ENCODE data around the gene HGD. TPM values are rescaled to one million over a fixed set of nuclear protein-coding genes. Genes with fewer than 3 reads are reported as not detected.

Gene HGD
- total RNA-seq, 1 donor from 2014 or later: 19.2 TPM

DNA sequence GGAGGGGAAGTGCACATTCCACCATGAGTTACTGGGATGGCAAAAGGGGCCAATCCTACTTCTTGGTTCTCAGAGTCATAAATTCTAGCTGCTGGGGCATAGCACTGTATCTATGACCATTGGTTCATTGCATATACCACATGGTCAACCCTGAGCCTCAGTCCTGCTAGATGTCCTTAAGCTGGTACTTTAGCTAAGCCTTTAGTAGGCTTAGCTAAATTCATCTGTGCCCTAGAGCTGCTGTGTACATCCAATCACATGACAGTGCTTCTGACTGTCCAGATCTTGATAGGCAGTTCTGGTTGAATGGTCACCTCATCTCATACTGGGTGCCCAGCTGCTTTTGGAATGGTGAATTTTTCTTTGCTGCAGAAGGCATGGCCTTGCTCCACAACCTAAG, 77.7 kb downstream of the HGD start:
- intact Hi-C loops (cut with DNase I): no loop called here

DNA sequence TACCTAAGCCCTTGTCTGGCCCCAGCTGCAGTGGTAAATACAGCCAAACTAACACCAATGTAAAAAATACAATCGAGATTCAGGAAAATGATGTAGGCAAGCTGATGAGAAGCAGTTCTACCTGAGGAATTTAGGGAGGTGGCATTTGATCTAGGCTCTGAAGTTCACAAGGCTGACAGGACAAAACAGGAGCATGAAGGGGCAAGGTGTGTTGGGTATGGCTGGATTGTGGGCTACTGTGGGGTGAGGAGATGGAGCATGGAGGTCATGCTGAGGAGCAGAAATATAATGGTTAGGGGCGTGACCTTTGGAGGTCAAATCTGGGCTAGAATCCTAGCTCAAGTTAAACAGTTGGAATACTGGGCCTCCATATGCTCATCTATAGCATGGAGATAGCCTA, 79.4 kb downstream of the HGD start:
- Histone ChIP-seq H3K9me3 (no peaks in the 10 kb centered on the region), H3K27me3 (no peaks in the 10 kb centered on the region), H3K4me3 (no peak overlapping the region), H3K4me1 (peaks cover 0 to 15% of the 10 kb centered on the region in 2 donors), H3K27ac (no peak overlapping the region), H3K36me3 (peaks cover 6 to 37% of the 10 kb centered on the region in 2 donors)
- no peak for DNase-seq (ENCODE audit: low spot score in 2 of 2)
- no peak for TF ChIP-seq CTCF (IDR thresholded peaks at IDR 0.05)
- intact Hi-C loops (cut with DNase I): no loop called here

More for the DNA sequence above, 77.7 kb downstream of the HGD start:
- TF ChIP-seq CTCF (IDR thresholded peaks at IDR 0.05): no peak
- Histone ChIP-seq H3K27ac (no peak overlapping the region), H3K4me3 (no peak overlapping the region), H3K27me3 (no peaks in the 10 kb centered on the region), H3K36me3 (peaks cover 0 to 30% of the 10 kb centered on the region in 2 donors), H3K4me1 (peaks cover 0 to under 1% of the 10 kb centered on the region in 2 donors), H3K9me3 (no peaks in the 10 kb centered on the region)
- no peak for DNase-seq (ENCODE audit: low spot score in 2 of 2)

DNA sequence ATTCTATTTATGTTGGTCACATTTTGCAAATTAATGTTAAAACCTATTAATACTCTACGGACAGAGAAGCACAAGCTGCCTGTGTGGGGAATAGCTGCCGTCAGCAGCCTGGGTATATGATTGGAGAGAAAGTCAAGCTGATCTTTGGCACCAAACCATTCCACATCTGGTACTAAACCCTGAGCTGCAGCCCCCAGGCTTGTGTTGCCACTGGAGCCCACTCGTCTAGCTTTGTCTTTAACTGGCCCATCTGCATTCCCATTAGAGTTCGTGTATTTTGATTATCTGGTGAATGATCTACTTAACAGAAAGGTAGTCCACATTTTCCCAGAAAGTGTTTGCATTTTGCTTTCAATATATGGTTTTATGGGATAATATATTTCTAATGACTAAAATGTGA, 80.5 kb downstream of the HGD start:
- H3K4me1 ChIP-seq: peaks cover 6 to 23% of the 10 kb centered on the region in 2 donors
- no peak overlapping the region for H3K27ac ChIP-seq
- H3K27me3 ChIP-seq: no peaks in the 10 kb centered on the region
- no peak for TF ChIP-seq CTCF (IDR thresholded peaks at IDR 0.05)
- DNase-seq (ENCODE audit: low spot score in 2 of 2): no peak
- peaks cover 6 to 37% of the 10 kb centered on the region in 2 donors for H3K36me3 ChIP-seq
- H3K4me3 ChIP-seq: no peak overlapping the region
- intact Hi-C loops (cut with DNase I): no loop called here
- no peaks in the 10 kb centered on the region for H3K9me3 ChIP-seq

- Histone ChIP-seq H3K36me3 (peaks cover 6 to 37% of the 10 kb centered on the region in 2 donors), H3K27me3 (no peaks in the 10 kb centered on the region), H3K9me3 (no peaks in the 10 kb centered on the region), H3K4me3 (no peak overlapping the region), H3K27ac (peak overlapping the region in 1 of 2 donors; percentile 14), H3K4me1 (peaks cover 6 to 28% of the 10 kb centered on the region in 2 donors)
- TF ChIP-seq CTCF (IDR thresholded peaks at IDR 0.05): no peak
- intact Hi-C loops (cut with DNase I): loop anchor here (10.0 kb wide), 1 partner anchor 894 kb away; the partner anchor contains the start of gene CFAP91
- DNase-seq (ENCODE audit: low spot score in 2 of 2): no peak
Measured at GRCh38 chr3:120599211-120599610, 82.8 kb downstream of the HGD start.

DNA sequence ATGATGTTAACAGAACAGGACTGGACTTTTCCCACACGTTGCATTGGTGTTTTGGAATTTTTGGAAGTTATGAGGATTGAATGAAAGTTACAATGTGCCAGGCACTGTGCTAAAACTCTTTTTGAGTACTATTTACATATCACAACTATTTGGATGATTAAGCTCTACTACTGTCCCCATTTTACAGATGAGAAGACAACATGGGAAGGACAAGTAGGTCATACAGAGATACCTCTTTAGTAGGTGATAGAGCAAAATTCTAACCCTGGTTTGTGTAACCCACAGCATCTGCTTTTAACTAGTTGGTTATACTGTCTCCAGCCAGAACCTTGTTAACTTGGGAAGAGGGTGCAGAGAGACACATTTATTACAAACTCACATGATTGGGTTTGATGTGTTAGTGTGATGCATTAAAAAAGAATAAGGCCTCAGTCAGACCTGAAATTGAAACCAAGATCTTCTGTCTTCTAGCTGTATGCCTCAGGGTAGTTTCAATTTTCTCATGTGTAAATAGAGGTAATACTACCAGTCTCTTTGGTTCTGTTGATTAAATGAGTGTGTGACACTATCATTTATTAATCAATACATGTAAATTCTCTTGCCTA, 84.5 kb downstream of the HGD start:
- Histone ChIP-seq H3K27ac (peak overlapping the region in 1 of 2 donors; percentile 42), H3K4me3 (peak overlapping the region; percentile 68 to 87), H3K9me3 (no peaks in the 10 kb centered on the region), H3K36me3 (peaks cover 6 to 25% of the 10 kb centered on the region in 2 donors), H3K27me3 (no peaks in the 10 kb centered on the region), H3K4me1 (peaks cover 6 to 28% of the 10 kb centered on the region in 2 donors)
- no peak for TF ChIP-seq CTCF (IDR thresholded peaks at IDR 0.05)
- no peak for DNase-seq (ENCODE audit: low spot score in 2 of 2)
- intact Hi-C loops (cut with DNase I): loop anchor here (10.0 kb wide), 1 partner anchor 893 kb away; the partner anchor contains the start of gene CFAP91
